HG03159 (cell line): ENCODE data around the gene TNIK.

Source experiments
- ATAC-seq: cut with Tn5 transposase; IDR thresholded peaks from one replicate; pipeline ENCODE4 v1.9.1; 2021; ENCODE audit warnings: mild to moderate bottlenecking, moderate library complexity; ENCODE audit not compliant: unreplicated experiment

Gene TNIK

DNA sequence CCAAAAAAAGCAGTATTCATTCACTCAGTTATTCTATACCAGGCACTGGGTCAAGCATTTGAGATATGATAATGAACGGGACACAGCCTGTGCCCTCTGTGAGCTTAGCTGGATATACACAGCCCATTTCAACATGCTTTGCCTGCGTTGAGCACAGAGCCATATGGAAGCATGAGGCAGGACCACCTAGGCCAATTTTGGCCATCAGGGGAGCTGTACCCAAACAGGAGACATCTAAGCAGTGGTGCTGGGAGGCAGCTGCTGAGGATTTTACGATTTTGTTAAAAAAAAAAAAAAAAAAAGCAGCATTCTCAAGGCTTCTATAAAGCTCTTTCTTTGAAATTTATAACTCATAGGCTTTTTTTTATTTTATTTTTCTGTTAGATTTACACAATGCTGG is 346.5 kb downstream of the TNIK start:
- no peak for ATAC-seq

DNA sequence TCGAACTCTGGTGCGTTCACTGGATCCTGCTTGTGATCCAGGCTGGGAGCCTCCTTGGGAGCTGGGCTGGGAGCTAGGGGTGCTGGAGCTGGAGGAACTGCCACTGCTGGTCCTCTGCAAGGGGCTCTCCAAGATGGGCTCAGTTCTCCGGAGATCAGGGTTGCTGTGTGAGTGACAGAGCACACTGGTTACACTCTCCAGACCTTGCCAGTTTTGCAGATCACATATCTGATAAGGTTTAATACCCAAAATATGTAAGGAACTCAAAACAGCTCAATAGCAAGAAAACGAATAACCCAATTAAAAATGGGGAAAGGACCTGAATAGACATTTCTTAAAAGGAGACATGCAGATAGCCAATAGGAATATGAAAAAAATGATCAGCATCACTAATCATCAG is 349.5 kb downstream of the TNIK start:
- ATAC-seq: no peak

DNA sequence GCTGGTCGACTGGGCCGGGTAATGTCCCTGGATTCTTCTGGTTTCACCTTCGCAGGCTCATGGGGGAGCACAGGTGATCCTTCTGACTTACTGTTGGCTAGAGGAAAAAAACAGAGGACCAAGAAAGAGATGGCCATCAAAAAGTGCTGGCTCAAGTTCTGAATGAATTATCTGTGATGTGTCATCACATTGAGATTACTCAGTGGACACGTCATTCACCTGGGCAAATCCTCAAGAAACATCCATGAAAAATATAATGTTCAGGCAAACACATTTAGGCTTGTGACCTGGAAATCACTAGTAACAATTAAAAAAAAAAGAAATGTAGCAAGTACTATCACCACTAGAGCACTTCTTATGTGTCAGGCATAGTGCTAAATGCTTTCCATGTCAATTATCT is 352.1 kb downstream of the TNIK start:
- no peak for ATAC-seq

DNA sequence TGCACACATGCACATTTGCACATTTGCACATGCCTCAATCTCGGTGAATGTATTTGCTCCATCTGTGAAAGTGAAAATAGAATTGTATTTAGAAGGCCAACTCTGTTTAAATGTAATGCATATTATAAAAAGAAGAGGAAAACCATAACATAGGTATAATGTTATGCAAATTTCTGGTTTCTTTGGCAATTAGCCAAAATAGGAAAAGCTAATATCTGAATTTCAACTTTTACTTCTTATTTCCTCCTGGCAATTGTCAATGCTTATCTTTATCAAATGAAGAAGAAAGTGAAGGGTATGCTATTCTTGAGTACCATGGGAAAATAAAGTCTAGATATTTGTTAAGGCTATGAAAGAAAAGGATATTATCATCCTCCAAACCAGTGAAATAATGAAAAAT is 357.0 kb downstream of the TNIK start:
- no peak for ATAC-seq

DNA sequence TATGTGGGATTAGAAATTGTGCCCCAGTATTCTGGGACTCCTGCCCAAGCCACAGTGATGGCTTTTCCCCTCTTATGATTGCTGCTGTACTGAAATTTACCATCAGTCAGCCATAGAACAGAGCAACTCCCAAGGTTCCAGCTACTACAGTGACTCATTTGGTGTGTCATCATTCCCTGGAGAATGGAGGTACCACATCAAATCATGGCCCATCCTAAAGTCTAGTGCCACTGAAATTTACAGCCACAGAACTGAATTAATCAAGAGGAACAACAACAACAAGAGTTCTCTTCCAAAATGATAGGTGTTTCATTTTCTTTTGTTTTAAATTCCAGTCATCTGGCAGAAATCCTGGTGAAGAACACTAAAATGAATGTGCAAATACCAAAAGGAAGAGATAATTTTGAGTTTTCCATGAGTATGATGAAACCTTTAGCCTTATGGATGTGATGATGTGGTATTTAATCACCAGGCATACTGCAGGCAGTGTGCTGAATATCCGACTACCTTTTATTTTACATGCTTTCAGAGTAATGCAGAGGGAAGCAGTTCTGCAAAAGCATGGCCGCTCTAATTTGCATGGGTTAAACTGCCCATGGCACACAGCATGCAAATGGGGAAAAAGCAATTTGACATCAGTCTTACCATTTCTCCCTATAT is 358.1 kb downstream of the TNIK start:
- no peak for ATAC-seq

DNA sequence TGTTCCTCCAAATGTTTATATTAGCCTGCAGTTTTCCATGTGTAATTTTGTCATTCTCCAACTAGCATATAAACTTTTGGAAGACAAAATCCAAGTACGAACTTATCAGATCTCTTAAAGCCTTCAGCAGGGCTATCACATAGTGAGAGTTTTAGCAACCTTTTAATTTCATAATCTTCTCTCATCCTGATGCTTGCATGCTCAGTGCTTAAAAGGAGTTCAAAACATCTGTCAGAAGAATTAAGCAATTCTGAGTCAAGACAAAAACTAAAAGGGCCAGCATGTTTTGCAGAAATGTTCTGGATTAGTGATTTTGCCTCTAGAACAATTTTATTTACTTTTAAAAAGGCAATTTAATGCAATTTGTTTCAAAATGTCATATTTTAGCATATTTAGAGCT is 360.3 kb downstream of the TNIK start:
- no peak for ATAC-seq

DNA sequence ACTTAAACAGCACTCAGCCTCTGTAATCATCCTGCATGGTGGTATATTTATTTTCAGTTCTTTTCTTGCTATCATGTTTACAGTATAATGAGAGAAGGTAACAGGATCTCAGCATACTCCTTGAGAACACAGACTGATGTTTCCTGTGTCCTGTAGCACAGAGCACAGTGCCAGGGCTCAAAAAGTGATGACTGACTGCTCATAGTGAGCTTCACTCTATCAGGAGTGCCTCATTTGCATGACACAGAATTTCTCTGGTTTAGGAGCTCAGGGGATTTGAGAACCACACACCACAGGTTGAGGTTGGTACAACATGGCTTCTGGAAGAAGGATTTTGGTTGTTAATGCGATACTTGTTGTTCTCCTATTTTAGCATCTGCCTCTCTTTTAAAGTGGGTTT is 365.1 kb downstream of the TNIK start:
- ATAC-seq: peak; percentile 93

DNA sequence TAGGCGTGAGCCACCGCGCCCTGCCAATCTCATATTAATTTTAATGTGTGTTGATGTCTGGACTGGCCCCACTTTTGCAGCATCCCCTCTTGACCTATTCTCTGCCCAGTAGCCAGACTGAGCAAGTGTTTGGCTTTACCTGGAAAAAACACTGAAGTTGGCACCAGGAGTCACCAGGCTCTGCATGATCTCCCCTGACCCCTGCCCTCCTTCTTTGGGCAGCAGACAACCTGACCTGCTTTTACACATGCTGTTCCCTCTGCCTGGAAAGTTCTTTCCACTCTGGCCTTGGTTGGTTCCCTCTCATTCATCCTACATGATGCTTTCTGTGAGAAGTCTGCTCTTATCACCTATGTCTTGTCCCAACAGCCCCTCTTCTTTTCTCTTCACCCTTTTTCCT is 365.8 kb downstream of the TNIK start:
- no peak for ATAC-seq

DNA sequence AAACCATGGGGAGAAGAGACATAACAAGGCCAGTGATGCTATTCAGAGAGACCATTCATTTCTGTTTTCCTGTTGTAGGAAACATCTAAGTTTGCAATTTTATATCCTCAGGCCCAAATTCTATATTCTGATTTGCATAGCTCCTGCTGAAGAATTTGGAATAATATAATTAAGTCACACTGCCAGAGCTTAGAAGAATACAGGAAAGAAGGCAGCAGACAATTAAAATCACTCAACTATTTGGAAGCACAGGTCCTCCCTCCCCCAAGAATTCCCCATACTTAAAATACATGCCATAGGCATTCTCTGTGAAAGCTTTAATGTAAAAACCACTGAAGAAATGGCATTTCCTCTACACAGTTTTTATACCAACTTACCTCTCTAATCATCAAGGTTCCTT is 366.7 kb downstream of the TNIK start:
- ATAC-seq: no peak

DNA sequence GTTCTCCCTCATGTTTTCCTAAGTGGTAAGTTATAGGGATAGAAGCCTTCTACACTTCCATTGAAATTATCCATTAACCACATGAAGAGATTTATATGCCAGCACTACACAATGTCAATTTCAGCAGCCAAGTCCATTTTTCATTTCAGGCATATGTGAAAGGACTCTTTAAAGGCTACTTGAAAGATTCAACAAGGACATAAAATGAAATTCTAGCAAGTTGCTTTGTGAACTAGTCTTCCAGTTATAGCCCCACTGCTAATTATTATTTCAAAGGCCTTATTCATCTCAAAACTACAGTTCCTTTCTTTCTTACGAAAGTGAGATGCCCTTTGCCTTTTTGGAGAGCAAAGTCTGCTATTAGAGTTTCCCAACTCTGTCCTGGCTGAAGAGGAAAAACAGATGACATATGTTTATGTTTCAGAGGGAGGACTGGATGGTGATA is 367.7 kb downstream of the TNIK start:
- no peak for ATAC-seq

DNA sequence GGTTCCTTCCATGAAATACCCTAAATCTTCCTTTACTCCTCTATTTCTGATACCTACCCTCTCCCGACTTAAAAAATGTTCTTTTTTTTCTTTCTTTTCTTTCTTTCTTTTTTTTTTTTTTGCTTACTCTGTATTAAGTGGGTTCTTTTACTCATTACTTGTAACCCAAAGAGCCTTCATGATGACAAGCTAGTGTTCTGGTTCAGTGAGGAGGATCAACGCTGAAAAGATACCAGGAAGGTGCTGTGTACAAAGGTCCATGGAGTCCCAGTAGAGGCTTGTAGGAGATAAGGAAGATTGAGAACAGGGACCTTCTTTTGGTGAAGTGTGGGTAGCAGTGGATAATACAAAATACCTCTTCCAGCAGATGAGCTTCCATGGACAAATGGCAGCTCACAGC is 369.9 kb downstream of the TNIK start:
- no peak for ATAC-seq

DNA sequence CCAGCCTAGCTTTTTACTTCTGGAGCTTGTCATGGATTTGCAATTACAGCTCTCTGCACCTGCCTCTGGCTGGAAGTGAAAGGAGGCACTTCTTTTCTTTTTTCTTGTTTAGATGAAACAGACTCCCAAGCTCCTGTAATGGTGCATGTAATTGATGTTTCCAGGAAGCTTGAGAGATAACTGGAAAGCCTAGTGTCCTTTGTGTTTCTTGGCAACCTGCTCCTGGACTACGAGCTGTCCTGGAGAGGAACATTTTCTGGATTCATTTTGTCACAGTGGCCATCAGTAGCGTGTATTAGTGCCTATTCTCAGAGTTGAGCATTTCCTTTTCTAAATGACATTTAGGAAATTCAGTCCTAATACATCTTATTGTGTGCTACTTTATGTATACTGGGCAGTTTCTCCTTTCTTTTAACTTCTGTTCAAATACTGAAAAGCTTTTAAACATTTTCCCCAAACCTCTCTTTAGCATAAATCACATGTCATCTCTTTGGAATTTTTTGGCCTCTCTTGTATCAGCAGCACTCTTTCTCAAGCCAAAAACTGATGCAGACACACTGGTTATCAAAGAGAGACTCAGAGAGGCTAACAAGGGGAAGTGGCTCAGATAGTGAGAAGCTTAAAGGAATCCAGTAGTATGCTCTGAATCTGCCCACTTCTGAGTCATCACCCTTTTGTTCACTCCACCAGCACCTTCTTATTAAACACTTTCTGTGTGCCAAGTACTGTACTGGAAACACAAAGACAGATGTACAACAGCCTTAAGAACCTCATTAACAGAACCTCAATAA is 371.0 kb downstream of the TNIK start:
- ATAC-seq: no peak

DNA sequence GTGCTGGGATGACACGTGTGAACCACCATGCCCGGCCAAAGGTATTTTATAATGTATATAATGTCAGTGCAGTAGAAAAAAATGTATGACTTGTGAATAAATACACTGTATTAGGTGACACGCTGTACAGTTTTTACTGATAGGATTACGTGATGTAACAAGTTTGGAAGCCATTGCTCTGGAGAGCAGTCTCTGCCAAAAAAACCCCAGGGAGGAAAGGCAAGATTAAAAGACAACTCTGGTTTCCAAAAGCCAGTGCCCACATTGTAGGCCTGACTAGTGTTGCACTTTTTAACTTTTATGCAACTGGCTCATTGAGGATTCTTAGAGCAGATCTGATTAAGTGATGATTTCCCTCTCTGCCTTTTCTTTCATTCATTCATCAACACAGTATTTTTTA is 371.7 kb downstream of the TNIK start:
- ATAC-seq: no peak

DNA sequence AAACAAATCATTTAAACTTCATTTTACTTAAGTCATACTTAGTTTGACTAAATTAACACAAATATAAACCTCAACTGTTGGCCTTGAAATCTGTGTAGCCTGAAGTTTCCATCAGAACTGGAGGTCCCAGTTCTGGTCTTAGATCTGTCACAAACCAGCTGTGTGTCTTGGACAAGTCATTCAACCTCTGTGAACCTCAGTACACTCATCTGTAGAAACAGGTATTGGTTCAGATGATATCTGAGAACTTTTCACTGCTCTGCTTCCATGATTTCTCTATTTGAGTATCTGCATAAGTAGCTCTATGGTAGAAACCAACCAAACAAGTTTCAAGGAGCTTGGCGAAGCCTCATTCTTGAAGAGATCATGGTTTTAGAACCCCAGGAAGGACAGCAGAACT is 373.3 kb downstream of the TNIK start:
- no peak for ATAC-seq

DNA sequence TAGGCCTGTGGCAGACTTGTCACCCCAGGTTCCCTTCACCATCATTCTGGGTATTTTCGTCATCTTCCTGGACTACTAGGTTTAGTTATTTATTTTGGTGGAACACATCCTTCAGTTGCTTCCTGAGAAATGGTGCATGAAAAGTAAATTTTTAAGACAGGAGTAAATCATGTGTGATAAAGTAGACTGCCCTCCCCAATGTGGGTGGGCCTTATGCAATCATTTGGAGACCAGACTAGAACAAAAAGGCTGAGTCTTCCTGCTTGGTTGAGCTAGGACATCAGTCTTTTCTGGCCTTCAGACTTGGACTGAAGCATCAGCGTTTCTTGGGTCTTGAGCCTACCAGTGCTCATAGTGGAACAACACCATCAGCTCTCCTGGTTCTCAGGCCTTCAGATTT is 382.9 kb downstream of the TNIK start:
- no peak for ATAC-seq

DNA sequence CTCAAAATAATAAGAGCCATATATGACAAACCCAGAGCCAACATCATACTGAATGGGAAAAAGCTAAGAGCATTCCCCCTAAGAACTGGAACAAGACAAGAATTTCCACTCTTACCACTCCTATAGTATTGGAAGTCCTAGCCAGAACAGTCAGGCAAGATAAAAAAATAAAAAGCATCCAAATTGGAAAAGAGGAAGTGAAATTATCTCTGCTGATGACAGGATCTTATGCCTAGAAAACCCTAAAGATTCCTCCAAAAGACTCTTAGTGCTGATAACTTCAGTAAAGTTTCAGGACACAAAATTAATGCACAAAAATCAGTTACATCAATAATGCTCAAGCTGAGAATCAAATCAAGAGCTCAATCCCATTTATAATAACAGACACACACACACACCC is 387.8 kb downstream of the TNIK start:
- no peak for ATAC-seq

DNA sequence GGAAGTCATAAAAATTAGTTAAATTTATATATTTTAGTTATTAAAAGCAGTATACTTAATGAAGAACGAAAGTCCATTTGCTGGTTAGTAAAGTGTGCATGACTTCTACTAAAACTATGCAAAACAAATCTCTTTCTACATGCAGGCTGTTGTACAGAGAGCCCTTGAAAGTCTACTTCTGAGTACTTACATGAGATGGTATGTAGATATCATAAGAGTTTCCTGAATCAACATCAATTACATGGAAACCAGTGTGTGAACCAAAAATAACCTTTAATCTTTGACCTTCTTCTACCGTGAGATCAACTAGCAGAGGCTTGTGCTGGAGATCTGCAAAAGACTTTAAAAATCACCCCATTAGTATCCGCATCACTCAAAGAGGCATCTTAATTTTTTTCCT is 391.5 kb downstream of the TNIK start:
- no peak for ATAC-seq

DNA sequence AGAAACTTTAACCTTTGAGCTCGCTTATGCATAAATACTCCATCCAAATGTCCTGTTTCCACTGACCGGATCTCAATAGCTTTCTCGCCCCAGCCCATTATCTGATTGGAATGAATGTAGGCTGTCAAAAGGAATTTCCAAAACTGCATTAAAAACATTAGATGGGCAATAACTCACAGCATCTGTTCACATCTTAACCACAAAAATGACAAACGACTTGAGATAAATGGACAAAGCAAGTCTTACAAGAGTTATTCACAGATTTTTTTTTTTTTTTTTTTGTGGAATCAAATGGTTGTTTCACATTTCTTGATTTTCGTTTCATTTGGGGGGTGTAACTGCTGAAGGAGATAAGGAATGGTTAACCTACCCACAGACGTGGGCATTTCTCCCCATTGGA is 394.0 kb downstream of the TNIK start:
- ATAC-seq: no peak

DNA sequence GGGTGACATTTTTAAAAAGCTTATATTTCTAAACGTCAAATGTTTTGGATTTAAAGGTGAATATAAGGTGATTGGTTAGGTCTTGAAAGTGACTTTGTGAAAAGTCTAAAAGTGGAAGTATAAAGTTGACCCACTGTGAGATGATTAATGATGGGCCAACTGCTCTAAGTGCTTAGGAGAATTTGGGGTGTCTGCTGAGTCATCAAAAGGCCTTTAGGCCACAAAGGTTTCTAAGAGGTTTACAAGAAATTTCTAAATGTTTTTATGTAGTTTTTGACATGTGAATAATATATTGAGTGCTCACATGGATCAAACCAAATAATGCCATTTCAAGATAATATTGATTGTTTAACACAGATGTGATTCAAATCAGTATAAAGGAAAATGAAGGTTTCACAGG is 394.5 kb downstream of the TNIK start:
- ATAC-seq: no peak

DNA sequence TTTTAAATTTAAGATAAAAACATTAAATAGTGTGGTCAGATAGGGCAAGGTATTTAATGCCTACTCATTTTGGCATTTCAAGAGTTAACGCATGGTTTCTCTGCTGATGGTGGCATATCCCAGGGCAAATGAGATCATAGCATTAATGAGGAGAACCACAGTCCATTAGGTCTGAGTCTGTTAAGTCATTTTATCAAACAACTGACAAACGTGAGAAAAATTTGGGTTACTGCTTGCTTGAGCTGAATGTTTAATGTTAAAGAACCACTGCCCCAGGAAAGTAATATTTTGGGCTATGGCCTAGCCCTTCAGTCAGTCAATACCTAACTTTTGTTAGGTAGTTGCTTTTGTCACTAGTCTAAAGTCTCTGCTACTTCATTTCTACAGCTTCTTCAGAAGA is 395.7 kb downstream of the TNIK start:
- ATAC-seq: no peak

DNA sequence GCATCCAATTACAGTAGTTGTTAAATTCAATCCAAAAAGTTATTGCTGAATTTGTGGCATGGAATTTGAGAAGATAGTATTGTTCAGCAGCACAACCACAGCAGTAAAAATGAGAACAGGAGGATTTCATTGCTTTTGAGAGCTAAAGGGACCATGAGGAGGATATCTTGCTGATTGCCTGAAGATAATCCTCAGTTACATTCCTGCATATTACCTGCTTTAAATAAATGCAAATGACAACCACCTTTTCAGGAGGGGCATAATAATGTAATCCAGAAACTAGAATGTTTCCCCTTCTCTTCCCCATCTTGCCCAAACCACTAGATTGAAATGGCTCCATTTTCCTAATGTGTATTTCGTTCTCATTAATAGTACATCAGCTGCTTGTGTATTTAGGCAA is 398.5 kb downstream of the TNIK start:
- ATAC-seq: no peak

DNA sequence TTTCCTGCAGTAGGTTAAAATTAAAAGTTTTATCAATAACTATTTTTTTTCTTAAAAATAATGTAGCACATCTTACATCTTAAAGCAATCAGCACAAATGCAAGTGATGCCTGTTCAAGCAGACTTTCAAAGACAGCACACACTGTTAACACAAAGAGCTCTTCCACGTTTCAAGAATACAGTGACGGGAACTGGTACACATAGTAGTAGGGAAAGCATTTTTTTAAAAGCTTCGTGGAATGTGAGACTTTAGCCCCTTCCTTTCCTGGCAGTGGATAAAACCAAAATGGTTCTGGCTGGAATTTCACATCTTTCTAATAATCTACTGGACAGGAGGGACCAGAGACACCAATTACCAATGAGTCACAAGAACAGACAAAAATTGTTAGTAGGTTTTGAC is 400.2 kb downstream of the TNIK start:
- no peak for ATAC-seq
